Measurements from ENCODE around the gene AGAP5.

Gene AGAP5

DNA sequence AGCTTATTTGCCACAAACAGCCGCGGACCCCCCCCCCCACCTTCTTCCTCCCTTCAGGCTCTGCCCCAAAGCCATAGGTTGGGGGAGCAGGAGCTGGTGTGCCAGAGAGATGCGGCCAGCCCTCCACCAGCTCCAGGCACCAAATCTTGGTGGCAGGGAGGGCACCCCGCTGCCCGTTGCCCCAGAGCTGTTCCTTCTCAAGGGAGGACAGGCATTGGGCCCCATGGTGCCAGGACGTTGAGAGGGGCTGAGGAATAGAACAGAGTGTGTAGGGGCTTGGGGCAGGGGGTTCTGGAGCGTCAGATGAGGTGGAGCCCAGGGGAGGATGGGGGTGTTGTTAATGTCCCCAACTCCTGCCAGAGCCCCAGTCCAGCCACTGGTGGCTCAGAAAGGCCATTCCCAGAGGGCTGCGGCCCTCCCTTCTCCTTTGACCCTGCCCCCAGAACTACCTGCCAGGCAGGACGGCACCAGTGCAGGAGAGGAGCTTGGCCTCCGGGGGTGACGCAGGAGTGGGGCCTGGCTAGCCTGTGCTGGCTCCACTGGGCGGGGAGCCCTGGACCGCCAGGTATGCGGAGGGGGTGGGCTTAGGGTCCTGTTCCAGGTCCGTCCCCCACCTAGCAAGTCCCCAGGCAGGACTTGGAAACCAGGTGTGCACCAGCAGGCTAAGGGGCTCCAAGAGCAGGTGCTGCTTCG is 36.3 kb upstream of the AGAP5 start:
- no peak overlapping the region for H3K23ac ChIP-seq (ENCODE audit: low read depth, low read length, poor library complexity)
- no peak for DNase-seq (ENCODE audit: low spot score)
- WGBS, 2 donors (ENCODE audit: extremely low coverage in 2 of 2, insufficient read length in 2 of 2, insufficient replicate concordance in 1 of 2) = no CpG with 5 or more reads among the region's 16 CpGs
- no peaks in the 10 kb centered on the region for H3K4me1 ChIP-seq (ENCODE audit: control insufficient read depth in 2 of 2, insufficient read depth in 1 of 2, low read depth in 1 of 2, low read length in 2 of 2)
- H3K9ac ChIP-seq (ENCODE audit: low read depth, low read length, poor library complexity) = no peak overlapping the region
- H3K27ac ChIP-seq (replicated peaks; ENCODE audit: low read length) = no peak overlapping the region
- no peak overlapping the region for H2AK5ac ChIP-seq (ENCODE audit: low read depth, low read length)
- H4K91ac ChIP-seq (ENCODE audit: low read depth, low read length, poor library complexity) = no peak overlapping the region
- H2BK5ac ChIP-seq (ENCODE audit: low read length) = no peak overlapping the region
- H3K4ac ChIP-seq (ENCODE audit: low read length) = no peak overlapping the region
- H3K14ac ChIP-seq (ENCODE audit: low read length) = no peak overlapping the region
- H2BK12ac ChIP-seq (ENCODE audit: low read length) = no peak overlapping the region
- no peak overlapping the region for H2BK15ac ChIP-seq (ENCODE audit: low read length)
- H2BK120ac ChIP-seq (ENCODE audit: low read depth, low read length) = no peak overlapping the region
- no peak overlapping the region for H3K4me3 ChIP-seq (ENCODE audit: low read length in 2 of 2)
- no peak overlapping the region for H3K4me2 ChIP-seq (ENCODE audit: insufficient read depth, low read length, poor library complexity, severe bottlenecking)
- no peaks in the 10 kb centered on the region for H3K27me3 ChIP-seq (ENCODE audit: control insufficient read depth in 3 of 3, insufficient read depth in 3 of 3, low read depth in 1 of 3, low read length in 3 of 3)
- no peak overlapping the region for H3K18ac ChIP-seq (ENCODE audit: low read length)
- H3K79me1 ChIP-seq (ENCODE audit: low read depth, low read length) = peaks cover 17% of the 10 kb centered on the region
- H3K9me3 ChIP-seq (replicated peaks in 1 of 2; ENCODE audit: control insufficient read depth in 2 of 2, insufficient read depth in 1 of 2, low read depth in 1 of 2, low read length in 2 of 2) = no peaks in the 10 kb centered on the region
- peaks cover 7 to 36% of the 10 kb centered on the region in 2 donors for H3K36me3 ChIP-seq (replicated peaks in 1 of 2; ENCODE audit: control insufficient read depth in 2 of 2, insufficient read depth in 2 of 2, low read length in 2 of 2)
- H4K8ac ChIP-seq (ENCODE audit: low read depth, low read length) = no peak overlapping the region
- H2AFZ ChIP-seq (ENCODE audit: low read length) = no peak overlapping the region

DNA sequence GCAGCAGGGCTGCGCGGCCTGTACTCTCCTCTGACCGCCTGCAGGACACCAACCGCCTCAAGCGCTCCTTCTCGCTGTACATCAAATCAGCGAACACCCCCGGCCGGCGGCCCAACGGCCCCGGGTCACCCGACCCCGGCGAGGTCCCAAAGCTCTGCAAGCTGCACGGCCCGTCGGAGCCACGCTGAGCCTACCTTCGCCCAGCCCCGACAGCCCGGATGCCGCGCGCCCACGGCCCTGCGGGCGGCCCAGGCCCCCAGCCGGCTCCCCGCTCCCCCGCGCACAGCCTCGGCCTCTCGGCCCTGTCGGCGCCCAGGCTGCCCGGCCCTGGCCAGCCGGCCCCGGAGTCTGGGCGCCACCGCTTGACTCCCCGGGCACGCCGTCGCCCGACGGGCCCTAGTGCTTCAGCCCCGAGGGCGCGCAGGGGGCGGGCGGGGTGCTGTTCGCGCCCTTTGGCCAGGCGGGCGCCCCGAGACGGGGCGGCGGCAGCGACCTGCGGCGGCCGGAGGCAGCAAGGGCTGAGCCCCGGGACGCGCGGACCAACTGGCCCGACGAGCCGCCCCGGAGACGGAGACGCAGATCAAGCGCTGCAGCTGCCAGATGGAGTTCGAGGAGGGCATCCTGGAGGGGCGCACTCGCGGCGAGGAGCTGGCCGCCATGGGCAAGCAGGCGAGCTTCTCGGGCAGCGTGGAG is 35.2 kb upstream of the AGAP5 start:
- WGBS, 2 donors (ENCODE audit: extremely low coverage in 2 of 2, insufficient read length in 2 of 2, insufficient replicate concordance in 1 of 2) = no CpG with 5 or more reads among the region's 84 CpGs
- H2BK5ac ChIP-seq (ENCODE audit: low read length) = no peak overlapping the region
- no peak overlapping the region for H3K4me3 ChIP-seq (ENCODE audit: low read length in 2 of 2)
- peaks cover 9 to 38% of the 10 kb centered on the region in 2 donors for H3K36me3 ChIP-seq (replicated peaks in 1 of 2; ENCODE audit: control insufficient read depth in 2 of 2, insufficient read depth in 2 of 2, low read length in 2 of 2)
- H3K23ac ChIP-seq (ENCODE audit: low read depth, low read length, poor library complexity) = no peak overlapping the region
- H2BK12ac ChIP-seq (ENCODE audit: low read length) = no peak overlapping the region
- no peaks in the 10 kb centered on the region for H3K9me3 ChIP-seq (replicated peaks in 1 of 2; ENCODE audit: control insufficient read depth in 2 of 2, insufficient read depth in 1 of 2, low read depth in 1 of 2, low read length in 2 of 2)
- no peaks in the 10 kb centered on the region for H3K27me3 ChIP-seq (ENCODE audit: control insufficient read depth in 3 of 3, insufficient read depth in 3 of 3, low read depth in 1 of 3, low read length in 3 of 3)
- no peak overlapping the region for H3K27ac ChIP-seq (replicated peaks; ENCODE audit: low read length)
- H2BK15ac ChIP-seq (ENCODE audit: low read length) = no peak overlapping the region
- no peak overlapping the region for H3K18ac ChIP-seq (ENCODE audit: low read length)
- DNase-seq (ENCODE audit: low spot score) = no peak
- H4K91ac ChIP-seq (ENCODE audit: low read depth, low read length, poor library complexity) = no peak overlapping the region
- H2BK120ac ChIP-seq (ENCODE audit: low read depth, low read length) = no peak overlapping the region
- H3K4ac ChIP-seq (ENCODE audit: low read length) = no peak overlapping the region
- H2AFZ ChIP-seq (ENCODE audit: low read length) = no peak overlapping the region
- no peak overlapping the region for H2AK5ac ChIP-seq (ENCODE audit: low read depth, low read length)
- H3K4me1 ChIP-seq (ENCODE audit: control insufficient read depth in 2 of 2, insufficient read depth in 1 of 2, low read depth in 1 of 2, low read length in 2 of 2) = no peaks in the 10 kb centered on the region
- H4K8ac ChIP-seq (ENCODE audit: low read depth, low read length) = no peak overlapping the region
- no peak overlapping the region for H3K9ac ChIP-seq (ENCODE audit: low read depth, low read length, poor library complexity)
- no peak overlapping the region for H3K14ac ChIP-seq (ENCODE audit: low read length)
- no peak overlapping the region for H3K4me2 ChIP-seq (ENCODE audit: insufficient read depth, low read length, poor library complexity, severe bottlenecking)
- peaks cover 17% of the 10 kb centered on the region for H3K79me1 ChIP-seq (ENCODE audit: low read depth, low read length)

DNA sequence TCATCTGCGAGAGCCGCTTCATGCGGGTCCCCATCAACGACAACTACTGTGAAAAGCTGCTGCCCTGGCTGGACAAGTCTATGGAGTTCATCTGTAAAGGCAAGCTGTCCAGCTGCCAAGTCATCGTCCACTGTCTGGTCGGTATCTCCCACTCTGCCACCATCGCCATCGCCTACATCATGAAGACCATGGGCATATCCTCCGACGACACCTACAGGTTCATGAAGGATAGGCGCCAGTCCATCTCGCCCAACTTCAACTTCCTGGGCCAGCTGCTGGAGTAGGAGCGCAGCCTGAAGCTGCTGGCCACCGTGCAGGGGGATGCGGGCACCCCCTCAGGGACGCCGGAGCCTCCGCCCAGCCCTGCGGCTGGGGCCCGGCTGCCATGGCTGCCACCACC is 34.5 kb upstream of the AGAP5 start:
- Histone ChIP-seq H3K36me3 (replicated peaks in 1 of 2; ENCODE audit: control insufficient read depth in 2 of 2, insufficient read depth in 2 of 2, low read length in 2 of 2) (peaks cover 9 to 42% of the 10 kb centered on the region in 2 donors), H2BK5ac (ENCODE audit: low read length) (no peak overlapping the region)

DNA sequence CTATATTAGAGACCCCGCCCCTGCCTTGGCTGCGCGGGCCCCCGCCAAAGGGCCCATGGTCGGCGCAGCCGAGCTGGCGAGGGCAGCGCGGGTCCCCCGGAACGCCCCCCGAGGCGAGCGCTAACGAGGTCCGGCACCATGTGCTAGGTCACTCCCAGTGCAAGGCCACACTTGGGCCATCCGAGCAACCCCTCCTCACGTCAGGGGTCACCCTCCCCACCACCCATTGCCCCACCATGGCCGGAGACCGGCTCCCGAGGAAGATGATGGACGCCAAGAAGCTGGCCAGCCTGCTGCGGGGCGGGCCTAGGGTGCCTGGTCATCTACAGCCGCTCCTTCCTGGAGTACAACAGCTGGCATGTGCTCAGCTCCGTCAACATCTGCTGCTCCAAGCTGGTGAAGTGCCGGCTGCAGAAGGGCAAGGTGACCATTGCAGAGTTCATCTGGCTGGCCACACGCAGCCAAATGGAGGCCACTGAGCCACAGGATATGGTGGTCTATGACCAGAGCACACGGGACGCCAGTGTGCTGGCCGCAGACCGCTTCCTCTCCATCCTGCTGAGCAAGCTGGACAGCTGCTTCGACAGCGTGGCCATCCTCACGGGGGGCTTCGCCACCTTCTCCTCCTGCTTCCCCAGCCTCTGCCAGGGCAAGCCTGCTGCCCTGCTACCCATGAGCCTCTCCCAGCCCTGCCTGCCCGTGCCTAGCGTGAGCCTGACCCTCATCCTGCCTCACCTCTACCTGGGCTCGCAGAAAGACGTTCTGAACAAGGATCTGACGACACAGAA is 33.9 kb upstream of the AGAP5 start:
- peaks cover 19% of the 10 kb centered on the region for H3K79me1 ChIP-seq (ENCODE audit: low read depth, low read length)
- H3K9me3 ChIP-seq (replicated peaks in 1 of 2; ENCODE audit: control insufficient read depth in 2 of 2, insufficient read depth in 1 of 2, low read depth in 1 of 2, low read length in 2 of 2) = no peaks in the 10 kb centered on the region
- H2BK15ac ChIP-seq (ENCODE audit: low read length) = no peak overlapping the region
- peak overlapping the region; percentile 43 for H4K8ac ChIP-seq (ENCODE audit: low read depth, low read length)
- H4K91ac ChIP-seq (ENCODE audit: low read depth, low read length, poor library complexity) = no peak overlapping the region
- H3K4me3 ChIP-seq (ENCODE audit: low read length in 2 of 2) = peak overlapping the region; percentile 17 to 61
- H3K4ac ChIP-seq (ENCODE audit: low read length) = peak overlapping the region; percentile 37
- no peak overlapping the region for H3K14ac ChIP-seq (ENCODE audit: low read length)
- no peaks in the 10 kb centered on the region for H3K27me3 ChIP-seq (ENCODE audit: control insufficient read depth in 3 of 3, insufficient read depth in 3 of 3, low read depth in 1 of 3, low read length in 3 of 3)
- no peaks in the 10 kb centered on the region for H3K4me1 ChIP-seq (ENCODE audit: control insufficient read depth in 2 of 2, insufficient read depth in 1 of 2, low read depth in 1 of 2, low read length in 2 of 2)
- peak overlapping the region; percentile 24 for H2BK5ac ChIP-seq (ENCODE audit: low read length)
- H3K23ac ChIP-seq (ENCODE audit: low read depth, low read length, poor library complexity) = peak overlapping the region; percentile 43
- H2BK12ac ChIP-seq (ENCODE audit: low read length) = no peak overlapping the region
- no CpG with 5 or more reads among the region's 42 CpGs for WGBS, 2 donors (ENCODE audit: extremely low coverage in 2 of 2, insufficient read length in 2 of 2, insufficient replicate concordance in 1 of 2)
- no peak overlapping the region for H2BK120ac ChIP-seq (ENCODE audit: low read depth, low read length)
- H3K36me3 ChIP-seq (replicated peaks in 1 of 2; ENCODE audit: control insufficient read depth in 2 of 2, insufficient read depth in 2 of 2, low read length in 2 of 2) = peaks cover 12 to 45% of the 10 kb centered on the region in 2 donors
- H3K4me2 ChIP-seq (ENCODE audit: insufficient read depth, low read length, poor library complexity, severe bottlenecking) = peak overlapping the region; percentile 11
- no peak overlapping the region for H3K27ac ChIP-seq (replicated peaks; ENCODE audit: low read length)
- H2AK5ac ChIP-seq (ENCODE audit: low read depth, low read length) = peak overlapping the region; percentile 97
- no peak overlapping the region for H3K18ac ChIP-seq (ENCODE audit: low read length)
- DNase-seq (ENCODE audit: low spot score) = no peak
- H2AFZ ChIP-seq (ENCODE audit: low read length) = no peak overlapping the region
- H3K9ac ChIP-seq (ENCODE audit: low read depth, low read length, poor library complexity) = no peak overlapping the region

More for the DNA sequence above, 34.5 kb upstream of the AGAP5 start:
- peak overlapping the region in 1 of 2 donors; percentile 4 for H3K4me3 ChIP-seq (ENCODE audit: low read length in 2 of 2)
- WGBS, 2 donors (ENCODE audit: extremely low coverage in 2 of 2, insufficient read length in 2 of 2, insufficient replicate concordance in 1 of 2) = no CpG with 5 or more reads among the region's 20 CpGs
- no peak for DNase-seq (ENCODE audit: low spot score)
- H3K79me1 ChIP-seq (ENCODE audit: low read depth, low read length) = peaks cover 17% of the 10 kb centered on the region
- H2AFZ ChIP-seq (ENCODE audit: low read length) = no peak overlapping the region
- H4K91ac ChIP-seq (ENCODE audit: low read depth, low read length, poor library complexity) = no peak overlapping the region
- H3K27ac ChIP-seq (replicated peaks; ENCODE audit: low read length) = no peak overlapping the region
- H3K14ac ChIP-seq (ENCODE audit: low read length) = no peak overlapping the region
- no peaks in the 10 kb centered on the region for H3K9me3 ChIP-seq (replicated peaks in 1 of 2; ENCODE audit: control insufficient read depth in 2 of 2, insufficient read depth in 1 of 2, low read depth in 1 of 2, low read length in 2 of 2)
- no peak overlapping the region for H3K9ac ChIP-seq (ENCODE audit: low read depth, low read length, poor library complexity)
- no peak overlapping the region for H4K8ac ChIP-seq (ENCODE audit: low read depth, low read length)
- H3K4ac ChIP-seq (ENCODE audit: low read length) = no peak overlapping the region
- H2BK120ac ChIP-seq (ENCODE audit: low read depth, low read length) = no peak overlapping the region
- no peaks in the 10 kb centered on the region for H3K4me1 ChIP-seq (ENCODE audit: control insufficient read depth in 2 of 2, insufficient read depth in 1 of 2, low read depth in 1 of 2, low read length in 2 of 2)
- no peak overlapping the region for H2BK12ac ChIP-seq (ENCODE audit: low read length)
- H3K27me3 ChIP-seq (ENCODE audit: control insufficient read depth in 3 of 3, insufficient read depth in 3 of 3, low read depth in 1 of 3, low read length in 3 of 3) = no peaks in the 10 kb centered on the region
- H2AK5ac ChIP-seq (ENCODE audit: low read depth, low read length) = no peak overlapping the region
- no peak overlapping the region for H3K23ac ChIP-seq (ENCODE audit: low read depth, low read length, poor library complexity)
- H3K4me2 ChIP-seq (ENCODE audit: insufficient read depth, low read length, poor library complexity, severe bottlenecking) = no peak overlapping the region
- no peak overlapping the region for H2BK15ac ChIP-seq (ENCODE audit: low read length)
- no peak overlapping the region for H3K18ac ChIP-seq (ENCODE audit: low read length)

Data from neuronal stem cell (in vitro differentiated cells).